Fibroblast of skin of right quadriceps (primary cell): ENCODE data around the gene IL17A.

Experiments used
- DNase-seq: peaks from one replicate; pipeline ENCODE4 v3.0.0-alpha.2; 2013

IL17A gene

GRCh38 chr6:52186075-52186474 lies at the start of gene IL17A:
Gene IL17A (plus strand): TSS chr6:52186375. CDS start chr6:52186432, 57 bp downstream.
- DNase-seq = no peak

GRCh38 chr6:52136934-52137467 lies 49.2 kb upstream of the IL17A start:
- no peak for DNase-seq

- no peak for DNase-seq
Observed at GRCh38 chr6:52138284-52138683, 47.9 kb upstream of the IL17A start.

- DNase-seq = no peak
Observed at GRCh38 chr6:52139985-52140680, 46.0 kb upstream of the IL17A start.

- DNase-seq = no peak
Observed at GRCh38 chr6:52141596-52141995, 44.6 kb upstream of the IL17A start.

GRCh38 chr6:52142556-52142955 lies 43.6 kb upstream of the IL17A start:
- no peak for DNase-seq

- DNase-seq = no peak
Observed at GRCh38 chr6:52143551-52143950, 42.6 kb upstream of the IL17A start.

- DNase-seq = no peak
Observed at GRCh38 chr6:52144196-52145076, 41.7 kb upstream of the IL17A start.

GRCh38 chr6:52146851-52147445 lies 39.2 kb upstream of the IL17A start:
- no peak for DNase-seq

GRCh38 chr6:52149076-52149475 lies 37.1 kb upstream of the IL17A start:
- no peak for DNase-seq

- DNase-seq = no peak
Observed at GRCh38 chr6:52149949-52150348, 36.2 kb upstream of the IL17A start.

- DNase-seq = no peak
Observed at GRCh38 chr6:52152070-52152423, 34.1 kb upstream of the IL17A start.

- DNase-seq = no peak
Observed at GRCh38 chr6:52152711-52153160, 33.4 kb upstream of the IL17A start.

GRCh38 chr6:52154381-52154780 lies 31.8 kb upstream of the IL17A start:
- no peak for DNase-seq

- DNase-seq = no peak
Observed at GRCh38 chr6:52155791-52156576, 30.2 kb upstream of the IL17A start.

- DNase-seq = peak; percentile 42
Observed at GRCh38 chr6:52157301-52157941, 28.8 kb upstream of the IL17A start.

GRCh38 chr6:52160472-52161104 lies 25.6 kb upstream of the IL17A start:
- DNase-seq = no peak

- DNase-seq = no peak
Observed at GRCh38 chr6:52161689-52162438, 24.3 kb upstream of the IL17A start.

GRCh38 chr6:52162940-52163908 lies 23.0 kb upstream of the IL17A start:
- peak; percentile 15 for DNase-seq
